Epithelial cell of proximal tubule (primary cell): Measurements from ENCODE around the gene B3GALT6. TPM values are rescaled to one million over a fixed set of nuclear protein-coding genes. Genes with fewer than 3 reads are reported as not detected.

ENCODE experiments used
- DNase-seq: peaks from one replicate; pipeline ENCODE4 v3.0.0-alpha.2; 2011; ENCODE audit warnings: low read depth
- H3K4me3 ChIP-seq: 2 replicates; pipeline ENCODE4 v1.5.1; 2011; ENCODE audit warnings: low read depth, mild to moderate bottlenecking, low read length
- total RNA-seq: library from RNA; depleted of rRNA; stranded (reverse); fragments of >200 nt; gene quantifications from 2 replicates; pipeline ENCODE4 v1.2.3, GENCODE V29; 2015
- TF ChIP-seq, protein P1 (sequence below): conservative IDR thresholded peaks from 2 replicates; pipeline ENCODE4 v1.5.1; 2012; ENCODE audit warnings: low read depth, mild to moderate bottlenecking, low read length

Gene B3GALT6
- total RNA-seq, 1 donor from 2014 or later = 36.6 TPM

DNA sequence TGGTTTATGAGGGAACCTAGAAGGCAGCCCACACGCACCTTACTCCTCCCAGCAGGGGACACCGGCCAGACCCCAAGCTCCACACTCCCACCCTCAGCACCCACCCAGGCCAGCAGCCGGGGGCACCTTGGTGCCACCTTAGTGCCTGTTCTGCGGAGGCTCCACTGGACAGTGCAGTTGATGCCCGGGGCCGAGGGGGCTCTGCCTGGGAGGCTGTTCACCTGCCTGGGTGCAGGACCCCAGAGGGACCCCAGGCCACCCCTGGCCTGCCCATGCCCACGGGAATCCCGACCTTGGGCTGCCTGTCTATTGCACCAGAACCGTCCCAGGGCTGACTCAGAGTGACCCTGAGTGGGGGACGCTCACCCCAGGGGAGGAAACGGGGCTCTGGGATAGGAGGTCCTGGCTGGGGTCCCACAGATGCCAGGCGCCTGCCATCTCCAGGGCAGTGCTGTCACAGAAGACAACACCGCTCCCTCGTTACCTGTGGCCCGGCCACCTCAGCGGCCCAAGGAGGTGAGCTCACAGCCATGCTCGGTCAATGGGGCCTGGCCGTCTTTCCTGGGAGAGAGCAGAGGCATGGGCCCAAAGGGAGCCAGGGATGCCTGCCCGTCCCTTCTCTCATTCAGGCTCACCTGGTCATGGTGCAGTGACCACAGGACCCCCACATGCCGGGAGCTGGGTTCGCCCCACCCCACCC, 48.9 kb downstream of the B3GALT6 start:
- TF ChIP-seq, protein P1, sequence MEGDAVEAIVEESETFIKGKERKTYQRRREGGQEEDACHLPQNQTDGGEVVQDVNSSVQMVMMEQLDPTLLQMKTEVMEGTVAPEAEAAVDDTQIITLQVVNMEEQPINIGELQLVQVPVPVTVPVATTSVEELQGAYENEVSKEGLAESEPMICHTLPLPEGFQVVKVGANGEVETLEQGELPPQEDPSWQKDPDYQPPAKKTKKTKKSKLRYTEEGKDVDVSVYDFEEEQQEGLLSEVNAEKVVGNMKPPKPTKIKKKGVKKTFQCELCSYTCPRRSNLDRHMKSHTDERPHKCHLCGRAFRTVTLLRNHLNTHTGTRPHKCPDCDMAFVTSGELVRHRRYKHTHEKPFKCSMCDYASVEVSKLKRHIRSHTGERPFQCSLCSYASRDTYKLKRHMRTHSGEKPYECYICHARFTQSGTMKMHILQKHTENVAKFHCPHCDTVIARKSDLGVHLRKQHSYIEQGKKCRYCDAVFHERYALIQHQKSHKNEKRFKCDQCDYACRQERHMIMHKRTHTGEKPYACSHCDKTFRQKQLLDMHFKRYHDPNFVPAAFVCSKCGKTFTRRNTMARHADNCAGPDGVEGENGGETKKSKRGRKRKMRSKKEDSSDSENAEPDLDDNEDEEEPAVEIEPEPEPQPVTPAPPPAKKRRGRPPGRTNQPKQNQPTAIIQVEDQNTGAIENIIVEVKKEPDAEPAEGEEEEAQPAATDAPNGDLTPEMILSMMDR = no peak
- H3K4me3 ChIP-seq = no peak overlapping the region
- DNase-seq = no peak

DNA sequence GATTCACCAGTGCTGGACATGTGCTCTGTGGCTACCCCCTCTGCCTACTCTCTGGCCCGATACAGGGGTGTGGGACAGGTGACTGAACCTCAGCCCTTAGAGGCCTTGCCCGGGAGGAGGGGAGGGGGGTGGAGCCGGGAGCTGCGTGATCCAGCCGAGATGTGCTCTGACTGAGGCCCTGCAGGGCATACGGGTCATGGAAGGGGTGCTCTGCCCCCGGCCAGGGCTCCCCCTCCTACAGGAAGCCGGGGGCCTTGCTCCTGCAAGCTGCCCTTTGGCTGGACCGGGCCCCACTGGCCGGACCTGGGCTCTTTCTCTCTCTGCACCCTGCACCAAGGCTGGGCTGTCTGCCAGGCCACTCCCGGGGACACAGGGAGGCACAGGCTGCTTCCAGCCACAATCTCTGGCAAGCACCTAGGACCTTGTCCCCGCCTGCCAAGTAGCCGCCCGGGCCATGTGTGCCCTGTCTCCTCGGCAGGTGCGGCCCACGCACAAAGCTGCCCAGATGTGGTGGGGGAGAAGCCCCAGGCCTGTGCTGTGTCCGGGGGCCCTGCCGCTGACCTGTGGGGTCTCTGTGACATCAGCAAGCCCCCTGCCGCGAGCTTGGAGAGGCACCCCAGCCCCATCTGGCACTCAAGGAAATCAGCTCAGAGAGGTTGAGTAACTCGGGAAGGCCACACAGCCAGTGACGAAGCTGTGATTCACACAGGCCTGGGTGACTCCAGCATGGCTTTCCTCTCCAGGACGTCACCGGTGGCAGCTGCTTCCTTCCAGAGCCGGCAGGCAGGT, 49.7 kb downstream of the B3GALT6 start:
- H3K4me3 ChIP-seq = no peak overlapping the region
- TF ChIP-seq, protein P1 = no peak
- DNase-seq = no peak

DNA sequence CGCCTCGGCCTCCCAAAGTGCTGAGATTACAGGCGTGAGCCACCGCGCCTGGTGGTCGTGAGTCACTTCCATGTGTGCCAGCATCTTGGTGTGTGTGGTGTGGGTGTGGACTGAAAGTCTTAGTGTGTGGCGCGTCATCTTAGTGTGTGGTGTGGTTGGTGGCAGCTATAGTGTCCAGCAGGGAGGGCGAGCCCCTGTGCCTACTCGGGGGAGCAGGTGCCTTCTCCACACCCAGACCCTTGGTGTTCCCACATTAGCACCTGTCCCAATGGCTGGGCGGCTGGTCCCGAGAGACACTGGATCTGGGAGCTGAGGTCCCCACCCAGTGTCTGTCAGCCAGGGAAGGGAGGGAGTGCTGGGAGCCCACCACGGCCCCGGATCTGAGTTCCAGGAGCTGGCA, 51.0 kb downstream of the B3GALT6 start:
- TF ChIP-seq, protein P1 = no peak
- DNase-seq = no peak
- H3K4me3 ChIP-seq = no peak overlapping the region

DNA sequence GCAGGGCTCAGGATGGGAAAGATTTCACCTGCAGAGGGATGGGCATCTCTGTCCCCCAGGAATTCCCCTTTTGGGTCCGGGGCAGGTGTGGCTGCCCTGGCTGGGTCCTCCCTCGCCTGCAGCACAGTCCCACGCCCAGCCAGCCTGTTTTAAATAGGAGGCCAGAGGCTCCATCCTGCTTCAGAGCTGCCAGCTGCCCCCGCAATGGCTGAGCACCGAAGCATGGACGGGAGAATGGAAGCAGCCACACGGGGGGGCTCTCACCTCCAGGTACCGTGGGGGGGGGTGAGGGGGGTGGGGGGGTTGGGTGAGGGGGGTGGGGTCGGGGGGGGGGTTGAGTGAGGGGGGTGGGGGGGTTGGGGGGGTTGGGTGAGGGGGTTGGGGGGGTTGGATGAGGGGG, 51.8 kb downstream of the B3GALT6 start:
- no peak overlapping the region for H3K4me3 ChIP-seq
- TF ChIP-seq, protein P1 = no peak
- DNase-seq = no peak

Other genes with a start within 250 kb of the B3GALT6 start
- 141 and 193 TPM in 2 replicates for gene HES4, start 232.1 kb upstream of the B3GALT6 start, total RNA-seq
- gene ISG15, start 218.7 kb upstream of the B3GALT6 start, total RNA-seq = 66.0 and 75.6 TPM in 2 replicates
- gene AGRN, start 212.1 kb upstream of the B3GALT6 start, total RNA-seq = 261 and 462 TPM in 2 replicates
- 0.36 and 1.6 TPM in 2 replicates for gene RNF223, start 157.9 kb upstream of the B3GALT6 start, total RNA-seq
- gene C1orf159, start 116.1 kb upstream of the B3GALT6 start, total RNA-seq = 20.2 and 24.9 TPM in 2 replicates
- not detected in 2 replicates for gene TTLL10, start 58.4 kb upstream of the B3GALT6 start, total RNA-seq
- gene TNFRSF18, start 25.6 kb upstream of the B3GALT6 start, total RNA-seq = 0.65 and 3.1 TPM in 2 replicates
- gene TNFRSF4, start 18.1 kb upstream of the B3GALT6 start, total RNA-seq = 0.36 and 0.40 TPM in 2 replicates
- gene SDF4, start 236 bp upstream of the B3GALT6 start, total RNA-seq = 149 and 156 TPM in 2 replicates
- gene C1QTNF12, start 14.5 kb downstream of the B3GALT6 start, total RNA-seq = 1.7 and 5.1 TPM in 2 replicates
- gene UBE2J2, start 41.6 kb downstream of the B3GALT6 start, total RNA-seq = 49.3 and 84.1 TPM in 2 replicates
- 0.14 and 1.5 TPM in 2 replicates for gene SCNN1D, start 48.2 kb downstream of the B3GALT6 start, total RNA-seq
- 21.8 and 29.1 TPM in 2 replicates for gene ACAP3, start 75.7 kb downstream of the B3GALT6 start, total RNA-seq
- gene PUSL1, start 76.4 kb downstream of the B3GALT6 start, total RNA-seq = 46.5 and 92.7 TPM in 2 replicates
- gene INTS11, start 92.4 kb downstream of the B3GALT6 start, total RNA-seq = 58.7 and 118 TPM in 2 replicates
- 40.1 and 42.4 TPM in 2 replicates for gene CPTP, start 92.6 kb downstream of the B3GALT6 start, total RNA-seq
- not detected in 2 replicates for gene TAS1R3, start 99.0 kb downstream of the B3GALT6 start, total RNA-seq
- 78.6 and 113 TPM in 2 replicates for gene DVL1, start 117.2 kb downstream of the B3GALT6 start, total RNA-seq
- gene MXRA8, start 126.3 kb downstream of the B3GALT6 start, total RNA-seq = 43.2 and 137 TPM in 2 replicates
- 258 and 347 TPM in 2 replicates for gene AURKAIP1, start 143.0 kb downstream of the B3GALT6 start, total RNA-seq
- gene CCNL2, start 167.1 kb downstream of the B3GALT6 start, total RNA-seq = 47.3 and 96.3 TPM in 2 replicates
- gene MRPL20, start 175.1 kb downstream of the B3GALT6 start, total RNA-seq = 150 and 246 TPM in 2 replicates
- 2.7 and 4.0 TPM in 2 replicates for gene ANKRD65, start 189.0 kb downstream of the B3GALT6 start, total RNA-seq
- gene VWA1, start 203.5 kb downstream of the B3GALT6 start, total RNA-seq = 41.6 and 56.3 TPM in 2 replicates
- under 0.01 and 0.36 TPM in 2 replicates for gene ATAD3C, start 217.5 kb downstream of the B3GALT6 start, total RNA-seq
- 42.8 and 91.2 TPM in 2 replicates for gene ATAD3B, start 239.5 kb downstream of the B3GALT6 start, total RNA-seq